H1 (cell line): ENCODE measurements around the gene HES3.

Experiments
- BACH1 ChIP-seq: IDR thresholded peaks from 2 replicates; pipeline ENCODE4 v1.6.1; 2012; ENCODE audit warnings: low read length, improper control_type of control experiment
- BCL11A ChIP-seq, 2 experiments: IDR thresholded peaks; one replicate each; pipeline ENCODE4 v1.6.1; 2011; ENCODE audit warnings: low read depth in 2 of 2, low read length in 2 of 2, mild to moderate bottlenecking in 2 of 2
- CHD2 ChIP-seq: IDR thresholded peaks from 2 replicates; pipeline ENCODE4 v1.6.1; 2012; ENCODE audit warnings: low read length, improper control_type of control experiment
- EP300 ChIP-seq, 2 experiments: IDR thresholded peaks; 1 replicate in 1 of 2; 2 replicates in 1 of 2; pipeline ENCODE4 v1.6.1; 2011 to 2012; ENCODE audit warnings: low read depth in 2 of 2, low read length in 2 of 2, mild to moderate bottlenecking in 2 of 2, borderline replicate concordance in 1 of 2, inconsistent platforms in 1 of 2, moderate library complexity in 1 of 2
- POLR2A ChIP-seq, 2 experiments: IDR thresholded peaks; 1 replicate in 1 of 2; 2 replicates in 1 of 2; pipeline ENCODE4 v1.6.1; 2011; ENCODE audit warnings: low read depth in 2 of 2, low read length in 2 of 2, mild to moderate bottlenecking in 2 of 2; ENCODE audit errors: control extremely low read depth in 1 of 2
- POLR2AphosphoS5 ChIP-seq: IDR thresholded peaks from 2 replicates; pipeline ENCODE4 v1.6.1; 2011; ENCODE audit warnings: low read depth, low read length
- RAD21 ChIP-seq, 2 experiments: IDR thresholded peaks in 1 of 2; conservative IDR thresholded peaks in 1 of 2; 2 replicates each; pipeline ENCODE4 v1.6.1; 2011; ENCODE audit warnings: low read depth in 2 of 2, low read length in 2 of 2, improper control_type of control experiment in 1 of 2, inconsistent platforms in 1 of 2, mild to moderate bottlenecking in 1 of 2, moderate library complexity in 1 of 2
- SP2 ChIP-seq: IDR thresholded peaks from 2 replicates; pipeline ENCODE4 v1.6.1; 2012; ENCODE audit warnings: mild to moderate bottlenecking, low read length, inconsistent platforms
- SRF ChIP-seq: IDR thresholded peaks from 2 replicates; pipeline ENCODE4 v1.6.1; 2011; ENCODE audit warnings: mild to moderate bottlenecking, low read depth, low read length, moderate library complexity
- SUZ12 ChIP-seq: fragments of 200-600 bp; sonication (generic); IDR thresholded peaks from 2 replicates; pipeline ENCODE4 v1.6.1; 2012; ENCODE audit warnings: mild to moderate bottlenecking, inconsistent platforms, low read length, moderate library complexity, mixed read lengths
- USF2 ChIP-seq: IDR thresholded peaks from 2 replicates; pipeline ENCODE4 v1.6.1; 2011; ENCODE audit warnings: low read length, improper control_type of control experiment
- TF ChIP-seq, protein P1 (sequence below), 3 experiments: IDR thresholded peaks; 1 replicate in 2 of 3; 2 replicates in 1 of 3; pipeline versions ENCODE4 v1.5.1 to v1.6.1; 2011; ENCODE audit warnings: low read length in 3 of 3, mild to moderate bottlenecking in 3 of 3, inconsistent platforms in 2 of 3, low read depth in 1 of 3, moderate library complexity in 1 of 3; ENCODE audit not compliant: insufficient read depth in 1 of 3; ENCODE audit errors: control extremely low read depth in 1 of 3

GRCh38 chr1:6269296-6269695, 25.3 kb downstream of the HES3 start:
- TF ChIP-seq, protein P1, sequence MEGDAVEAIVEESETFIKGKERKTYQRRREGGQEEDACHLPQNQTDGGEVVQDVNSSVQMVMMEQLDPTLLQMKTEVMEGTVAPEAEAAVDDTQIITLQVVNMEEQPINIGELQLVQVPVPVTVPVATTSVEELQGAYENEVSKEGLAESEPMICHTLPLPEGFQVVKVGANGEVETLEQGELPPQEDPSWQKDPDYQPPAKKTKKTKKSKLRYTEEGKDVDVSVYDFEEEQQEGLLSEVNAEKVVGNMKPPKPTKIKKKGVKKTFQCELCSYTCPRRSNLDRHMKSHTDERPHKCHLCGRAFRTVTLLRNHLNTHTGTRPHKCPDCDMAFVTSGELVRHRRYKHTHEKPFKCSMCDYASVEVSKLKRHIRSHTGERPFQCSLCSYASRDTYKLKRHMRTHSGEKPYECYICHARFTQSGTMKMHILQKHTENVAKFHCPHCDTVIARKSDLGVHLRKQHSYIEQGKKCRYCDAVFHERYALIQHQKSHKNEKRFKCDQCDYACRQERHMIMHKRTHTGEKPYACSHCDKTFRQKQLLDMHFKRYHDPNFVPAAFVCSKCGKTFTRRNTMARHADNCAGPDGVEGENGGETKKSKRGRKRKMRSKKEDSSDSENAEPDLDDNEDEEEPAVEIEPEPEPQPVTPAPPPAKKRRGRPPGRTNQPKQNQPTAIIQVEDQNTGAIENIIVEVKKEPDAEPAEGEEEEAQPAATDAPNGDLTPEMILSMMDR (IDR thresholded peaks at IDR 0.05; ENCODE audit: control extremely low read depth in 1 of 3, insufficient read depth in 1 of 3, low read depth in 1 of 3, low read length in 3 of 3), result no peak
- no peak for TF ChIP-seq POLR2A (IDR thresholded peaks at IDR 0.05; ENCODE audit: control extremely low read depth in 1 of 2, low read depth in 2 of 2, low read length in 2 of 2)
- no peak for TF ChIP-seq EP300 (IDR thresholded peaks at IDR 0.05; ENCODE audit: borderline replicate concordance in 1 of 2, low read depth in 2 of 2, low read length in 2 of 2)
- no peak for TF ChIP-seq POLR2AphosphoS5
- no peak for TF ChIP-seq BACH1
- no peak for TF ChIP-seq SP2
- no peak for TF ChIP-seq USF2
- TF ChIP-seq SRF, result no peak
- TF ChIP-seq RAD21 (IDR thresholded peaks at IDR 0.05 in 1 of 2, conservative IDR thresholded peaks at IDR 0.05 in 1 of 2; ENCODE audit: low read depth in 2 of 2, low read length in 2 of 2), result no peak
- TF ChIP-seq CHD2, result no peak
- TF ChIP-seq BCL11A (IDR thresholded peaks at IDR 0.05; ENCODE audit: low read depth in 2 of 2, low read length in 2 of 2), result no peak
- no peak for TF ChIP-seq SUZ12
